Bronchial smooth muscle cell (primary cell): Measurements from ENCODE around the gene ARAP2. TPM values are rescaled to one million over a fixed set of nuclear protein-coding genes. Genes with fewer than 3 reads are reported as not detected.

ENCODE experiments used
- total RNA-seq: library from RNA; depleted of rRNA; stranded (reverse); fragments of >200 nt; gene quantifications from 2 replicates; pipeline ENCODE4 v1.2.1, GENCODE V29; 2014

ARAP2 gene
- total RNA-seq: 0.16 and 0.69 TPM in 2 replicates

GRCh38 chr4:36244257-36245082 is at the start of gene ARAP2:
Gene ARAP2 (minus strand): TSS chr4:36244514. CDS start chr4:36229486, 15,028 bp downstream.

GRCh38 chr4:36281384-36282106 is 37.2 kb upstream of the ARAP2 start, which contains the start of gene DTHD1:
Gene DTHD1 (plus strand): TSS chr4:36281616. CDS start chr4:36281759, 143 bp downstream.

Other genes starting within 250 kb of the ARAP2 start
- not detected in 2 replicates for gene DTHD1, start 37.1 kb upstream of the ARAP2 start, total RNA-seq